ENCODE results near the gene NT5C3B.
"Not testable (repeated sequence)": the region's sequence is repeated elsewhere in the genome, so short reads cannot be mapped to it uniquely, and the experiment has no call there.

NT5C3B gene

DNA sequence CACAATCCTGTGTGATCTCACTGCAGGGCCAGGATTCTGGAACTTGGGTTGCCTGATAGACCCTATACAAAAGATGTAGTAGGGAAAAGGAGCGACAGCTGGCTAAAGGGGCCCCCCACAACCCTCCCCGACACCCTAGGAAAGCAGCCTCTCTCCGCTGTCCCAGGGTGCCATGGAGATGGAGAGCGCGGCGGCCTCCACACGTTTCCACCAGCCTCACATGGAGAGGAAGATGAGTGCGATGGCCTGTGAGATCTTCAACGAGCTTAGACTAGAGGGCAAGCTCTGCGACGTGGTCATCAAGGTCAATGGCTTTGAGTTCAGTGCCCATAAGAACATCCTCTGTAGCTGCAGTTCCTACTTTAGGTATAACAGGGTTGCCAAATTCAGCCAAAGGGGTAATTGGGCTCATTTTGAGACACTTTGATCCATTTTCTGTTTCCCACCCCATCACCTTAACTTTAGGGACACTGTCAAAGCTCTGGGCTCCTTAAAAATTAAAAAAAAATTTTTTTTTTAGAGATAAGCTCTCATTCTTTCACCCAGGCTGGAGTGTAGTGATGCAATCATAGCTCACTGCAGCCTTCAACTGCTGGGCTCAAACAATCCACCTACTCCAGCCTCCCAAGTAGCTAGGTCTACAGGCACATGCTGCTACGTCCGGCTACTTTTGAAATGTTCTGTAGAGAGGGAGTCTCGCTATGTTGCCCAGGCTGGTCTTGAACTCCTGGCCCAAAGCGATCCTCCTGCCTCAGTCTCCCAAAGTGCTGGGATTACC lies 1.9 kb upstream of the NT5C3B start, which contains the start of gene KLHL10:
Gene KLHL10, plus strand, starts transcription at position 65 of the 778 bp plus-strand sequence. Its CDS starts 108 bp downstream, at position 173.
- DNase-seq = no peak

- no peak for DNase-seq
Observed at GRCh38 chr17:41836550-41837196, 641 bp upstream of the NT5C3B start.

DNA sequence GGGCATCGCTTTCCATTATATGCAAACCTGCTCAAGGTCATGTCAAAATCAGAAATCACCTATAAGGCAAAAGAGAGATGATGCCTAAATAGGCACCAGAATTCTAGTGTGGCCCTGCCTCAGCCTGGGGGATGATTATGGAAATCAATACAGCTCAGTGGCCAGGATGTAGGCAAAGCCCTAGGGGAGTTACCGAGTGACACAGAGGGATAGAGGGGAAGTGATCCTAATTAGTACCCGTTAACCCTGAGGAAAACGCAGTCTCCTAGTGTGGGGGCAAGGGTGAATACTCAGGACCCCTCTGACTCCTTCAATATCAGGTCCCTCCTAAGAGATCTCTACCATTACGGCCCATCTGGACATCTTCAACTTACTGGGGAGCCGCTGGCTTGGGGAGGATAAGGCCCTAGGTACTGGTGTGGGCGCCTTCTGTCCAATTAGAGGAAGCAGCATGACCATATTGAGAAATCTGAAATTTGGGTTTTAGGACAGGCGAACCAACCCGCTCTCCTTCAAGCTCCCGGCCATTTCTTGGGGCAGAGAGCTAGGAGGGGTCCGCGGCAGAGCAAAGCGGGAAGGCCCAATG lies 725 bp downstream of the NT5C3B start:
- DNase-seq = no peak

DNA sequence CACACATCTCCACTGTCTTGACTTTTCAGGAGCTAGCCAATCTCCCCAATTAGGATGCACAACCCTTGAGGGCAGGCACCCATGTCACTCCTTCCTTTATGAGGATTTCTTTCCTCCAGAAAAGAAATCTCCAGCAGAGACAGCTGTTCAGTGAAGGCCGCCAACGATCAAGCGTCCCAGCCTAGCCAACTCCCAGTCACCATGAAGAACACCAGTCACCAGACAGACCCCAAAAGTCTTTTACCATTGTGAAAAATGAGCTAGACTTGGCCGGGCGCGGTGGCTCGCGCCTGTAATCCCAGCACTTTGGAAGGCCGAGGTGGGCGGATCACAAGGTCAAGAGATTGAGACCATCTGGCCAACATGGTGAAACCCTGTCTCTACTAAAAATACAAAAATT lies 6.1 kb downstream of the NT5C3B start:
- DNase-seq = not testable (repeated sequence)

GRCh38 chr17:41825175-41825845 lies 10.7 kb downstream of the NT5C3B start:
- DNase-seq = no peak

DNA sequence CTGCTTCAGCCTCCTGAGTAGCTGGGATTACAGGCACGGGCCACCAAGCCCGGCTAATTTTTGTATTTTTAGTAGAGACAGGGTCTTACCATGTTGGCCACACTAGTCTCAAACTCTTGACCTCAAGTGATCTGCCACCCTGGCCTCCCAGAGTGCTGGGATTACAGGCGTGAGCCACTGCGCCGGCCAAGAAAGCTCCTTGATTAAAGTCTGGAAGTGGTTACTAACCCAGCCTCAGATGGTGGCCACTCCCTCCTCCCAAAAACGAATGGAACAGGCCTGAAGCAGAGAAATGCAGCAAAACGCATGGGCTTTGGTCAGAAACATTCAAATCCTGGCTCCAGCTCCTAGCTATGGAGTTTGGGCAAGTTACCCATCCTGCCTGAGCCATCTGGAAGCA lies 11.9 kb downstream of the NT5C3B start:
- DNase-seq = no peak

DNA sequence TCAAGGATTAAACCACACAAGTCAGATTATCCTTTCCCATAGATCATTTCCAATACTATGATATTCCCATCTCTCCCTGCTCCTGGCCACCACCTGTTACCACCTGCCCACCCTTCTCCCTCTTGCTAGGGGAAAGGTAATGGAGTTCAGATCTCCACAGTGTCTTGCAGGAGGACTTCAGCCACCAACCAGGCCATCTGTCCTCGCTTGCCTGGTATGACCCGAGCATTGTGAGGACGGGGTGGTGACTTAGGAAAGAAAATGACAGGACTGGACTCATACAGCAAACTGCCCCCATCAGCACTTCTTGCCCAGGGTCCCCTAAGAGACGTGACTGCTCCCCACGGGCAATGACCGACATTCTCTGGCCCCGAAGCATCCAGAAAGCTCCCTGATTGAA lies 12.5 kb downstream of the NT5C3B start:
- DNase-seq = no peak

DNA sequence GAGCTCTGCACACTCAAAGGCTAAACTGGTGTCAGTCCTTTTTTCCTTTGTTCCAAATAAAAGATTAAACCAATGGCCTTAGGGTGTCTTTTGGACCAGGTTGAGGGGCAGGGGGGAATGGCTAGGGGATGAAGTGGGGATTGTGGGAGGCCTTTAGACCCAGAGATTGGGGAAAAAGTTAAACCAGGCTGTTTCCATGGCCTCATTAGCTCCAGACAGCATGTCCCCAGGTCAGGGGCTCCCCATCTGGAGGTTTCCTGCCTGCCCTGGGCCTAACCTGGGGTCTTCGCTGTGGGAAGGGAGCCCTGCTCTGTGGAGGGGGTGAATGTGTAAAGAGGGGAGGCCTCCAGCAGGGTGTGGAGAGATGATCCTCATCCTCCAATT lies 12.9 kb downstream of the NT5C3B start:
- DNase-seq = no peak

GRCh38 chr17:41822216-41823140 lies 13.6 kb downstream of the NT5C3B start:
- no peak for DNase-seq

GRCh38 chr17:41821776-41822175 lies 14.3 kb downstream of the NT5C3B start:
- no peak for DNase-seq

DNA sequence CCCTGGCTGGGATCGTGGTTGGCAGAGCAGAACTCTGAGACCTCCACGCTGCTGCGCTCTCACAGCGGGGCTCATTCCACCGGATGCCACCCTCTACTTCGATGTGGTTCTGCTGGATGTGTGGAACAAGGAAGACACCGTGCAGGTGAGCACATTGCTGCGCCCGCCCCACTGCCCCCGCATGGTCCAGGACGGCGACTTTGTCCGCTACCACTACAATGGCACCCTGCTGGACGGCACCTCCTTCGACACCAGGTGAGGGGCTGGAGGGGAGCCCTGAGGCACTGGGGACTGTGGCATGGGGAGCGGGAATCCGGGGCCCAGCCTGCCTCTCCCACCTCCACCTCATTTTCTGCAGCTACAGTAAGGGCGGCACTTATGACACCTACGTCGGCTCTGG lies 18.0 kb downstream of the NT5C3B start:
- no peak for DNase-seq

- DNase-seq = no peak
Observed at GRCh38 chr17:41816637-41817320, 19.3 kb downstream of the NT5C3B start.

DNA sequence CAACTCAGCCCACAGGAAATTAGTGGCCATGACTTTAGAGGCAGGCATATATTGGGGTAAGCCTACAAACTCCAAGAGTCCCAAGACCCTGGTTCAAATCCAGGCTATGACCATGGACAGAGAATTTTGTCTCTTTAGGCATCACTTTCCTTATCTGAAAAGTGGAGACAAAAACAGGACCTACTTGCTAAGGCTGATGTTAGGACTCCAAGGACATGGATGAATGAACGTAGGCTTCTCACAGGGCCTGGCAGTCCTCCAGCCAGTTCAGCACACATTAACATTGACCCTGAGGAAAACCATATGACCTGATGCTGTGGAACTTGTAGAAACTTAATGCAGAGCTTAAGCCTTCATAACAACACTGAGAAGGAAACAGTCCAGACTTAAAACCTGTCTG lies 21.8 kb downstream of the NT5C3B start:
- no peak for DNase-seq

DNA sequence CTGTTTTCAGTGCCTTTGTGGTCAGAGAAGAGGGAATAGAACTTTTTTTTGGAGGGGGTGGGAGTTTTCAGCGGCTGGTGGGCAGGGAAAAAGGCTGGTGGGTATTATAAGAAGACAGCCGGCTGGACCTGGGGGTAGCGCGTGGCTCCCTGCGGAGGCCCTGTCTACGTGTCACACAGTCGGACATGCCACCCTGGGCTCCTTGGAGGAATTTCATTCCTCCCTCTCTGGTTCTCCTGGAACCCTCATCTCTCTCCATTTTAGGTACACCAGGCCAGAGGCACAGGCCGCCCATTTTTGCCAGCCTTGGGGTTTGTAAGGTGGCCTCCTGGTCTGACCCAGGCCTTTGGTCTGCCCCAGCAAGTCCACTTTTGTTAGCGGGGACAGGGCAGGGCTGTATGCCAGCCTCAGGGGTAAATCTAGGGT lies 22.3 kb downstream of the NT5C3B start:
- no peak for DNase-seq

- DNase-seq = no peak
Observed at GRCh38 chr17:41813152-41813680, 22.8 kb downstream of the NT5C3B start.

- peak; percentile 97 for DNase-seq
Observed at GRCh38 chr17:41812381-41813151, 23.5 kb downstream of the NT5C3B start, which contains the start of gene FKBP10. Gene FKBP10, plus strand, starts transcription at chr17:41813004. Its CDS starts 31 bp downstream, at chr17:41813035.

- DNase-seq = peak; percentile 89
Observed at GRCh38 chr17:41811549-41812380, 24.3 kb downstream of the NT5C3B start, which contains the start of gene P3H4. Gene P3H4, minus strand, starts transcription at chr17:41811949. Its CDS starts 34 bp downstream, at chr17:41811915.

- DNase-seq = no peak
Observed at GRCh38 chr17:41810659-41811548, 25.1 kb downstream of the NT5C3B start.

Measured in left hindlimb (tissue), 1 donor.